HCT116 (cell line): ENCODE data around the gene NOP14.

ENCODE experiments used
- ELF1 ChIP-seq: IDR thresholded peaks from 2 replicates; pipeline ENCODE4 v1.6.1; 2012; ENCODE audit warnings: low read depth, borderline replicate concordance
- EZH2 ChIP-seq: fragments of 200-600 bp; sonication (generic); IDR thresholded peaks from 2 replicates; pipeline ENCODE4 v1.6.1; 2017; ENCODE audit warnings: antibody characterized with exemption, mixed run types
- JUND ChIP-seq: IDR thresholded peaks from 2 replicates; pipeline ENCODE4 v1.6.1; 2012
- POLR2AphosphoS5 ChIP-seq: IDR thresholded peaks from 2 replicates; pipeline ENCODE4 v1.6.1; 2011; ENCODE audit warnings: mild to moderate bottlenecking, low read depth, low read length, moderate library complexity
- RAD21 ChIP-seq: IDR thresholded peaks from 2 replicates; pipeline ENCODE4 v1.6.1; 2012; ENCODE audit warnings: low read depth, mild to moderate bottlenecking
- SP1 ChIP-seq: IDR thresholded peaks from 2 replicates; pipeline ENCODE4 v1.6.1; 2012; ENCODE audit warnings: low read depth
- TF ChIP-seq, protein P1 (sequence below), 3 experiments: fragments of 200-600 bp in 1 of 3; sonication (generic) in 1 of 3; IDR thresholded peaks in 2 of 3; conservative IDR thresholded peaks in 1 of 3; 2 replicates each; pipeline ENCODE4 v1.5.1; 2012 to 2017; ENCODE audit warnings: low read depth in 2 of 3, low read length in 2 of 3, antibody characterized with exemption in 1 of 3, borderline replicate concordance in 1 of 3, control low read depth in 1 of 3, mild to moderate bottlenecking in 1 of 3, mixed read lengths in 1 of 3, mixed run types in 1 of 3, moderate library complexity in 1 of 3; ENCODE audit not compliant: insufficient read depth in 1 of 3
- TF ChIP-seq, protein P2 (sequence below): IDR thresholded peaks from 2 replicates; pipeline ENCODE4 v1.6.1; 2012; ENCODE audit warnings: low read depth
- TF ChIP-seq, protein P3 (sequence below): IDR thresholded peaks from 2 replicates; pipeline ENCODE4 v1.6.1; 2012

DNA sequence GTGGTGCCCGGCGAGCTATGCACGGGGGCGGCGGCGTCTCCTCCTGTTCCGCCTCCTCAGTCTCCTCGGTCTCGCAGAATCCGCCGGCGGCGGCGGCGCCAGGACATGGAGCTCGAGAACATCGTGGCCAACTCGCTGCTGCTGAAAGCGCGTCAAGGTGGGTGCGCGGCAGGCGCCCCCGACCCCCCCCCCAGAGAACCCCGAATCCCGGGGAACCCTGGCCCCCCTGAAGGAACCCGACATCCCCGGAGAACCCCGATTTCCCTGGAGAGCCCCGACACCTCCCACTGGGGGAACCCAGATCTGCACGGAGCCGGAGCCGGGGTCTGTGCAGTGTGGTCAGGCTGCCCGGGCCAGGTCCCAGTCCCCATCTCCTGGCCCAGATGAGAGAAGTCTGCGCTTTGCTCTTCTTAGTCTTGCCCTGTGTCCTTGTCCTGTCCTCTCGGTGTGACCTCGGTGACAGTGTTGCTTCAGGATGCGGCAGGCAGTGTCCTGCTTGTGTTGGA, 813 bp upstream of the NOP14 start:
- TF ChIP-seq, protein P1, sequence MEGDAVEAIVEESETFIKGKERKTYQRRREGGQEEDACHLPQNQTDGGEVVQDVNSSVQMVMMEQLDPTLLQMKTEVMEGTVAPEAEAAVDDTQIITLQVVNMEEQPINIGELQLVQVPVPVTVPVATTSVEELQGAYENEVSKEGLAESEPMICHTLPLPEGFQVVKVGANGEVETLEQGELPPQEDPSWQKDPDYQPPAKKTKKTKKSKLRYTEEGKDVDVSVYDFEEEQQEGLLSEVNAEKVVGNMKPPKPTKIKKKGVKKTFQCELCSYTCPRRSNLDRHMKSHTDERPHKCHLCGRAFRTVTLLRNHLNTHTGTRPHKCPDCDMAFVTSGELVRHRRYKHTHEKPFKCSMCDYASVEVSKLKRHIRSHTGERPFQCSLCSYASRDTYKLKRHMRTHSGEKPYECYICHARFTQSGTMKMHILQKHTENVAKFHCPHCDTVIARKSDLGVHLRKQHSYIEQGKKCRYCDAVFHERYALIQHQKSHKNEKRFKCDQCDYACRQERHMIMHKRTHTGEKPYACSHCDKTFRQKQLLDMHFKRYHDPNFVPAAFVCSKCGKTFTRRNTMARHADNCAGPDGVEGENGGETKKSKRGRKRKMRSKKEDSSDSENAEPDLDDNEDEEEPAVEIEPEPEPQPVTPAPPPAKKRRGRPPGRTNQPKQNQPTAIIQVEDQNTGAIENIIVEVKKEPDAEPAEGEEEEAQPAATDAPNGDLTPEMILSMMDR (IDR thresholded peaks at IDR 0.05 in 2 of 3, conservative IDR thresholded peaks at IDR 0.05 in 1 of 3; ENCODE audit: borderline replicate concordance in 1 of 3, insufficient read depth in 1 of 3, low read depth in 2 of 3, low read length in 2 of 3), result no peak
- TF ChIP-seq POLR2AphosphoS5, result no peak
- no peak for TF ChIP-seq JUND
- TF ChIP-seq, protein P2, sequence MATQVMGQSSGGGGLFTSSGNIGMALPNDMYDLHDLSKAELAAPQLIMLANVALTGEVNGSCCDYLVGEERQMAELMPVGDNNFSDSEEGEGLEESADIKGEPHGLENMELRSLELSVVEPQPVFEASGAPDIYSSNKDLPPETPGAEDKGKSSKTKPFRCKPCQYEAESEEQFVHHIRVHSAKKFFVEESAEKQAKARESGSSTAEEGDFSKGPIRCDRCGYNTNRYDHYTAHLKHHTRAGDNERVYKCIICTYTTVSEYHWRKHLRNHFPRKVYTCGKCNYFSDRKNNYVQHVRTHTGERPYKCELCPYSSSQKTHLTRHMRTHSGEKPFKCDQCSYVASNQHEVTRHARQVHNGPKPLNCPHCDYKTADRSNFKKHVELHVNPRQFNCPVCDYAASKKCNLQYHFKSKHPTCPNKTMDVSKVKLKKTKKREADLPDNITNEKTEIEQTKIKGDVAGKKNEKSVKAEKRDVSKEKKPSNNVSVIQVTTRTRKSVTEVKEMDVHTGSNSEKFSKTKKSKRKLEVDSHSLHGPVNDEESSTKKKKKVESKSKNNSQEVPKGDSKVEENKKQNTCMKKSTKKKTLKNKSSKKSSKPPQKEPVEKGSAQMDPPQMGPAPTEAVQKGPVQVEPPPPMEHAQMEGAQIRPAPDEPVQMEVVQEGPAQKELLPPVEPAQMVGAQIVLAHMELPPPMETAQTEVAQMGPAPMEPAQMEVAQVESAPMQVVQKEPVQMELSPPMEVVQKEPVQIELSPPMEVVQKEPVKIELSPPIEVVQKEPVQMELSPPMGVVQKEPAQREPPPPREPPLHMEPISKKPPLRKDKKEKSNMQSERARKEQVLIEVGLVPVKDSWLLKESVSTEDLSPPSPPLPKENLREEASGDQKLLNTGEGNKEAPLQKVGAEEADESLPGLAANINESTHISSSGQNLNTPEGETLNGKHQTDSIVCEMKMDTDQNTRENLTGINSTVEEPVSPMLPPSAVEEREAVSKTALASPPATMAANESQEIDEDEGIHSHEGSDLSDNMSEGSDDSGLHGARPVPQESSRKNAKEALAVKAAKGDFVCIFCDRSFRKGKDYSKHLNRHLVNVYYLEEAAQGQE, result no peak
- TF ChIP-seq ELF1, result no peak
- TF ChIP-seq, protein P3, sequence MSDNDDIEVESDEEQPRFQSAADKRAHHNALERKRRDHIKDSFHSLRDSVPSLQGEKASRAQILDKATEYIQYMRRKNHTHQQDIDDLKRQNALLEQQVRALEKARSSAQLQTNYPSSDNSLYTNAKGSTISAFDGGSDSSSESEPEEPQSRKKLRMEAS, result no peak
- no peak for TF ChIP-seq EZH2
- no peak for TF ChIP-seq RAD21
- no peak for TF ChIP-seq SP1
